Measurements from ENCODE around the gene SMIM29.
"Not testable (repeated sequence)": the region's sequence is repeated elsewhere in the genome, so short reads cannot be mapped to it uniquely, and the experiment has no call there.

The SMIM29 gene

DNA sequence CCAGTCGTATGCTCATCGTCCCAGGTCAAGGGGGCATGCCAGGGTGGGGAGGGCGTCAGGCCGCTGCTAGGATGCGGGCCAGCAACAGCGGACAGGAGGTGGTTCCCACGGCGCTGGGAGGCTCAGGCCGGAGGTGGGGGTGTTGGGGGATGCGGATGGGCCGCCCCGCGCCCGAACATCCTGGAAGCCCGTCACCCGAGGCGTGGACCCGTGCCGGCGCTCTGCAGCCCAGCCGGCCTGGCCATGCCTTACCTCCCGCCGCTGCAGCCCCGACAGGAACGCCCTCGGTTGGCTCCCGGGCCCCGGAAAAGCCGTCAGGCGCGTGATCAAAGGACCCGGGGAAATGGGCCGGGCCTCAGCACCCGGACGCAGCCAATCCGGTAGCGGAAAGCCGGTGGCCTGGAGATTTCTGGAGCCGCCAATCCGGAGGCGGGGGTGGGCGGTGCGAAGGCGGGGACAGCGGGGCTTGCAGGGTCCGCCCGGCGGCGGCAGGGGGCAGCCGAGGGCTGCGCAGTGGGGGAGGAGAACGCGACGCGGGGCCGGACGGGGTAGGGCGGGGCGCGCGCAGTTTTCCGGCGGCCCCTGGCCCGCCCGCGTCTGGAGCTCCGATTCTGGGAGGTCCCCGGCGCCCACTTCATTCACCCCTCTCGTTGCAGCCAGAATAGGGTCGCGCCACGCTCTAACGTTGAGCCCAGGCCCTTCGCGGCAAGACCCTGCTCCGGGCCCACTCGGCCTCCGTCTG, at the start of gene SMIM29:
Gene SMIM29 (minus strand): TSS at position 280 of the 742 bp plus-strand sequence. CDS start 1,215 bp downstream, outside the sequence.
- peak; percentile 99 for DNase-seq

GRCh38 chr6:34295721-34296120, 46.9 kb upstream of the SMIM29 start:
- no peak for DNase-seq

- no peak for DNase-seq
These were observed 44.1 kb upstream of the SMIM29 start for GRCh38 chr6:34292954-34293353.

GRCh38 chr6:34289137-34289536, 40.3 kb upstream of the SMIM29 start:
- no peak for DNase-seq

GRCh38 chr6:34288581-34288980, 39.8 kb upstream of the SMIM29 start:
- DNase-seq = no peak

DNA sequence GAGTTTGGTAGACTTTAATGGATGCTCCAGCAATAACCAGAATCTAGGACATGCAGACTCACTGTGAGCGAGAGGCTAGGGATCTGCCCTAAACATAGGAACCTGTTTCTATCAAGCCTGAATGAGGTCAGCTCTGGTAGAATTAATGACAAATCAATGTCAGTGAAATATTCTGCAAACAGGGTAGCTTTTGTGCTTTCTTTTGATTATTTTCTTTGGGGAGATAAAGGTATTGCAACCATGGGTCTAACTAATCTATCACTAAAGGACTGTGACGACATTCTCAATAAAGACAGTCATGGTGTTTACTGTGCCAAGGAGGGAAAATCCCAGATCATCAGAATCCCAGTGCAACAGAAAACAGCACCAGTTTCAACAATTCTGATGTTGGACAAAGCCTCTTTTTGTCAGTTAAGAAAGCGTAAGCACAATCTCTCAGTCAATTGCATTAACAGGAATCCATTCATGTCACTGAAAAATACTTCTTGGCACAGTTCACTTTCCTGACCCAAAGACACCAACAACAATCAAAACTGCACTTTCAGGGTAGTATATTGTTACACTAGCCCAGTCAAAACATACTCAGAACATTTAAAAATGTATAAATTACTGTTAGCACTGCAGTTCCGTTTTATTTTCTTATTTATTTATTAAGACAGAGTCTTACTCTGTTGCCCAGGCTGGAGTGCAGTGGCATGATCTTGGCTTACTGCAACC, 36.8 kb upstream of the SMIM29 start:
- DNase-seq = no peak

DNA sequence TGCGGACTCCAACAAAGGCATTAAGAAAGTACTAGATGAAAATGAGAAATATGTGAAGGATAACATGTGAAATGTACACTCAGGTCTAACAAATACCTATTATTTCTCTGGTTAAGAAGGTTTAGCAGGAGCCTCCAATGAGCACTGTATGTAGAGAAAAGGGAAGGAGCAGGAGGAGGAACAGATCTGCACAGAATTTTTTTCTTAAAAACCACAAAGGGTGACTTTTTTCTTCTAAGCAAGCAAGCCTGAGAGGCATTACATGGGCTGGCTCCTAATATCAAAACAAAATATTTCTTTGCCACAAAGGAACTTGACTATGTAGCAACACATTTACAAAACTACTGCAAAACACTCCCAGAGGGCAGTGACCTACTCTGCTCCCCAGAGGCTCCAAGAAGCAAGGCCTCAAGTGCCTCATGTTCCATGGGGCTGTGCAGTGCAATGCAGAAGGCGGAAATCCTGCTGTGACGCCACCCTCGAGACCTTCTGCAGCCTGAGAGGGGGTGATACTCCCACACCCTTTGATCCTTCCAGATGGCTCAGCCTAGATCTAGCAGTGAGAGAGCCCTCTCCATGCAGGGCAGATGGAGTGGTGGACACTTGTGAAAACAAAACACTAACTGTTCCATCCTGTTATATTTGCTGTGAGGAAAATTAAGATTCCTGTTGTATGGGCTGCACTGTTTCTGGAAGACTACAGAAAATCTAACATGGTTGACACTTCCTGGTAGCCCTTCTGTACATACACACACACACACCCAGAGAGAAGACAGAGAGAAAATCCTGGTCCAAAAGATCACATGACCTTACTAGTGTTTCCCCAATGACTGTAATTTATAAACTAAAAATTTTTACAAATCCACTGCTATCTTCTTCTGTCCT, 36.0 kb upstream of the SMIM29 start:
- no peak for DNase-seq

GRCh38 chr6:34281702-34282334, 33.0 kb upstream of the SMIM29 start:
- DNase-seq = no peak

- DNase-seq = no peak
These were observed 31.4 kb upstream of the SMIM29 start for GRCh38 chr6:34280216-34280615.

DNA sequence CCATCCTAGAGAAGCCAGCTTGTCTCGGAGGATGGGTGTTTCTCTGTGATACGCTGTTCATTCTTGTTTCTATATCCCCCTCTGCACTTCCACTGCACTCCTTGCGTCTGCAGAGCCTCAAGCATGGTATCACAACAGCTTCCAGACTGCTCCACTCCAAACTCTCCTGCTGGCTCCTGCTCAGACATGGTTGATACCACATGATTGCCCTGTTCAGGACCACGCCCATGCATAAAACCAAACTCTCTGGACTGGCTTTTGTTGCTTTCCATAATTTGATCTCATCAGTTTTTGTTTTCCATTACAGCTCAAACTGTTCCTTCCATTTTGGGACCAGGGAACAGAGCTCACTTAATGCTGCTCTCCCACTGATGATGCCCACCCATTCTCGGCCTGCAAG, 30.0 kb upstream of the SMIM29 start:
- DNase-seq = no peak

GRCh38 chr6:34277763-34278112, 28.9 kb upstream of the SMIM29 start:
- no peak for DNase-seq

- DNase-seq = no peak
These were observed 28.3 kb upstream of the SMIM29 start for GRCh38 chr6:34276881-34277762.

DNA sequence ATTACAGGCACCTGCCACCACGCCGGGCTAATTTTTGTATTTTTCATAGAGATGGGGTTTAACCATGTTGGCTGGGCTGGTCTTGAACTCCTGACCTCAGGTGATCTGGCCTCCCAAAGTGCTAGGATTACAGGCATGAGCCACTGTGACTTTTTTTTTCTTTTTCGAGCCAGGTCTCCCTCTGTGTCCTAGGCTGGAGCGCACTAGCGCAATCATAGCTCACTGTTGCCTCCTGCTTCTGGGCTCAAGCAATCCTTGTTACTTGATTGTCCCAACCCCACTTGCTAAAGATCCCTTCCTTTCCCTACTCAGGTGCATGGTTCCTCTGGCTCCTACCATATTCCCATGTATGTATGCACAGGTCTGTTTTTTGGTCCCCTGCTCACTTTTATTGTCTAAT, 27.4 kb upstream of the SMIM29 start:
- no peak for DNase-seq

DNA sequence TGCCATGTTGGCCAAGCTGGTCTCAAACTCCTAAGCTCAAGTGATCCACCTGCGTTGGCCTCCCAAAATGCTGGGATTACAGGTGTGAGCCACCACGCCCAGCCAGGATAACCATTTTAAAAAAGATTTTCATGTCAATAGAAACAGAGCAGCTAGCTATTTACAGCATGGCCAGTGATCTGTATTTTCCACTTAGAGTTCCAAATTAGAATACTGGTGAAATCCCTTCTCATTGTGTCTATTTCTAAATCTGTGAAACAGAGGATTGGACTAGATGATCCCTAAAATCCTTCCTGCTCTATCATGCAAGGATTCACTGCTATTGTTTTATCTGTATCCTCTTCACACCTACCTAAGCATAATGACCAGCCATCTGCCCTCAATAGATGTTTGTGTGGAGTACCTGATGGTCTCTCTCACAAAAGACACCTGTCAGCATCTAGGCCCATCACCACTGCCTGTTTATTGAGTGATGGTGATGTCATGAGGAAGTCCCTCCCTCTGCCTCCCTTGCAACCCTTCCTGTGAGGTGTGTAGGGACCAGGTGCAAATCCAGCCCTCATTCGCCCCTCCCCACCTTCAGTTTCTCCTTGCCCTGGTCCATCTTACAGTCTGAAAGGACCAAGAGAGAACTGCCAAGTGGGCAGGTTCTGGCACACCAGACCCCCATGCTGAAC, 26.5 kb upstream of the SMIM29 start:
- DNase-seq = no peak

- DNase-seq = no peak
These were observed 25.3 kb upstream of the SMIM29 start for GRCh38 chr6:34274129-34274528.

DNA sequence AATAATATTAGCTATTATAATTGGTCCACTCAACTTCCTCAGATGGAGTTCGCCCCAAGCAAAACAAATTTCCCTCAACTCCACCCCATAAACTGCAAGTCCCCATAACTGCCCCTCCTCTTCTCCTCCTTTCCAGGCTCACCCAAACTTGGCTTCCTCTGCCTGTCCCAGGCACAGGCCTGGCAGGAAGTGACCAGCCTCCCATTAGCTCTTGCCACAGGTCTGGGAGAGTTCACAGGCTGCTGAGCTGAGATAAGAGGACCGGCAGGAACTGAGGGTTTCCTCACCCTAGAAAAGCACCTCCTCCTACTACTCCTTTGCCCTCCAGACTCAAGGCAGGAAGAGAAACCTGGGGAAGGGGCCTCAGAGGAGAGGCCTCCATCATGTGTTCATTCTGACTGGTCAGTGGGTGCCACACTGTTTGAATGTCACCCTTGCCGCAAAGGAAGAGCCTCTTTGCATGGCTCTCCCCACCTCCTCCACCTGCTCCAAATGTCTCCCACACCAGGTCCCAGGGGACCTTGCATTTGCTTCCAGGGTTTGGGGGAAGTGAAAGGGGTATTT, 24.5 kb upstream of the SMIM29 start:
- no peak for DNase-seq

GRCh38 chr6:34272013-34272926, 23.5 kb upstream of the SMIM29 start:
- no peak for DNase-seq

- not testable (repeated sequence) for DNase-seq
These were observed 21.0 kb upstream of the SMIM29 start for GRCh38 chr6:34269658-34270341.

DNA sequence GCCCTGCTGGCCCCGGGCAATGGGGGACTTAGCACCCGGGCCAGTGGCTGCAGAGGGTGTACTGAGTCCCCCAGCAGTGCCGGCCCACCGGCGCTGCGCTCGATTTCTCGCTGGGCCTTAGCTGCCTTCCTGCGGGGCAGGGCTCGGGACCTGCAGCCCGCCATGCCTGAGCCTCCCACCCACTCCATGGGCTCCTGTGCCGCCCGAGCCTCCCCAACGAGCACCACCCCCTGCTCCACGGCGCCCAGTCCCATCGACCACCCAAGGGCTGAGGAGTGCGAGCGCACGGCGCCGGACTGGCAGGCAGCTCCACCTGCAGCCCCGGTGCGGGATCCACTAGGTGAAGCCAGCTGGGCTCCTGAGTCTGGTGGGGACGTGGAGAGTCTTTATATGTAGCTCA, 20.3 kb upstream of the SMIM29 start:
- not testable (repeated sequence) for DNase-seq
